Measurements from ENCODE around the gene PRAMEF6.
"Not testable (repeated sequence)": the region's sequence is repeated elsewhere in the genome, so short reads cannot be mapped to it uniquely, and the experiment has no call there.

PRAMEF6 gene

DNA sequence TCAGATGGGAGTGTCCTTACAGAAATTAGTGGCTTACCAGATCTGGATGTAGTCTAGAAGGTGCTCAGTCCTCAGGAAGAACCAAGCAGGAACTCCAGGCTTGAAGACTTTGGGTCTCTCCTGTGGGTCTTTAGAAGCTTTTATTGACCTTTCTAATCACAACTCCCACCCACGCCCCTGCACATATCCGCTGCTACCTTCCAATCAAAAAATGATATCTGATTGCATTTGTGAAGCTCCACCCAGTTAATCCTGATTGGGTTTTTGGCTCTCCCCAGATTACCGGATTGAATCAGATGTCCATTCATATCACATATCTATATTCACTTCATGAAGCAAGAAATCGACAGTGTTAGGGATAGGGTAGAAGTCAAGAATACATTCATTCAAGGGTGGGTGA, at the start of gene PRAMEF6:
PRAMEF6 (minus strand) TSS at position 101 of the 400 bp plus-strand sequence. CDS start 5,062 bp downstream, outside the sequence.
- not testable (repeated sequence) for H3K27me3 Mint-ChIP-seq, H3K9me3 Mint-ChIP-seq, DNase-seq

DNA sequence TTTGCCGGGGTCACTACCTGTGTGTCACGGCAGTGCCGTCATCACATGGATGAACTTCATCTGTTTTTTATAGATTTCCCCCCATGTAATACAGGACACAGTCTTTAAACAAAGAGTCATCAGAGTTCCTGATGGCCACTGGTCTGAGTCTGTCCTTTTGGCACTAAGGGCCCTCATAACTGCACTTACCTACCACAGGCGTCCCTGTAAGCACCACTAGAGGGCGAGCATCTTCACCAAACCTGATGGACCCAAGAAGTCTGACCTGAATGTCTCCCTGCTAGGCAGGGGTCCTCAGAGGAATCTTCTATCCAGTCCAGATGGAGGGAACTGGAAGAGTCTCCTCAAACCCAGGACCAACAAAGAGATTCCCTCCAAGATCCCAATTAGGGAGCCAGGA, 23.0 kb downstream of the PRAMEF6 start:
- not testable (repeated sequence) for H3K9me3 Mint-ChIP-seq; DNase-seq; H3K4me3 Mint-ChIP-seq; H3K36me3 Mint-ChIP-seq (ENCODE audit: low read depth); H3K27me3 Mint-ChIP-seq; H3K4me1 Mint-ChIP-seq (ENCODE audit: low read depth); H3K27ac Mint-ChIP-seq

More for the DNA sequence above, at the start of gene PRAMEF6:
- H3K4me1 Mint-ChIP-seq (ENCODE audit: low read depth); H3K36me3 Mint-ChIP-seq (ENCODE audit: low read depth); H3K27ac Mint-ChIP-seq; H3K4me3 Mint-ChIP-seq: not testable (repeated sequence)

DNA sequence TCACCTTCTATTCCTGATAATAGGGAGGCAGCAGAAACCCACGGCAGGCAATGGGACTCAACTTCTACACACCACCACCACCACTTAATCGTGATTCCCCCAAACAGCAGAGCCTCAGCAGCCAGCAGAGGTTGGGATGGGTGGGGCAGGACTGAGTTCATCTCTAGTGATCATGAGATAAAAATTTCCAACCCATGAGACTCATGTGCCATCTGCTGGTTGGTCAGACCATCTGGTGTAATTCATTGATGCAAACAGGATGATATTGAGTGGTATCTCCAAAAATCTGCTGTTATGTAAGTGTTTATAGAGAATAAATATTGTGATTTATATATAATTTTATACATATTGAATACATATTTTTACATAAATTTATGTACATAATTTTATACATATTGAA, 25.6 kb downstream of the PRAMEF6 start:
- H3K9me3 Mint-ChIP-seq; H3K27ac Mint-ChIP-seq; H3K27me3 Mint-ChIP-seq; H3K4me3 Mint-ChIP-seq; H3K36me3 Mint-ChIP-seq (ENCODE audit: low read depth); DNase-seq; H3K4me1 Mint-ChIP-seq (ENCODE audit: low read depth): not testable (repeated sequence)

DNA sequence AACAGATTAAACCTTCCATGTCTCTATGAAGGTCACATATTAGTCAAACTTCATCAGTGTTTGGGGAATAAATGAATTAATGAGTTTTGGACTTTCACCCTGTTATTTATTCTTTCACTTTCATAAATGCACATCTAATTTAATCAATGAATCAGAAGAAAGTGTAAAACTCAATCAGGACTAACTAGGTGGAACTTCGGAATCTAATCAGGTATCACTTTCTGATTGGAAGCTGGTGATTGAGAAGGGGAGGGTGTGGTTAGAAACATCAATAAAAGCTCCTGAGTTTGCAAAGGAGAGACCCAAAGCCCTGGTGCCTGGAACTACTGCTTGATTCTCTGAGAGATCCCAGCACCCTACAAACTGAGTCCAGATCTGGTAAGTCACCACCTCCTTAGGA, 31.1 kb downstream of the PRAMEF6 start, which contains the start of gene PRAMEF7:
PRAMEF7 (plus strand) TSS at position 301 of the 400 bp plus-strand sequence. CDS start 1,083 bp downstream, outside the sequence.
- not testable (repeated sequence) for H3K27ac Mint-ChIP-seq; H3K36me3 Mint-ChIP-seq (ENCODE audit: low read depth); H3K27me3 Mint-ChIP-seq; H3K4me3 Mint-ChIP-seq; DNase-seq; H3K9me3 Mint-ChIP-seq; H3K4me1 Mint-ChIP-seq (ENCODE audit: low read depth)

GRCh38 chr1:12903793-12904572, 43.4 kb downstream of the PRAMEF6 start:
- not testable (repeated sequence) for H3K27ac Mint-ChIP-seq; H3K27me3 Mint-ChIP-seq; H3K4me3 Mint-ChIP-seq; DNase-seq; H3K4me1 Mint-ChIP-seq (ENCODE audit: low read depth); H3K36me3 Mint-ChIP-seq (ENCODE audit: low read depth); H3K9me3 Mint-ChIP-seq

- H3K27ac Mint-ChIP-seq; H3K9me3 Mint-ChIP-seq; DNase-seq; H3K27me3 Mint-ChIP-seq; H3K36me3 Mint-ChIP-seq (ENCODE audit: low read depth); H3K4me3 Mint-ChIP-seq; H3K4me1 Mint-ChIP-seq (ENCODE audit: low read depth): not testable (repeated sequence)
These were observed 48.2 kb downstream of the PRAMEF6 start for GRCh38 chr1:12899186-12899585.

DNA sequence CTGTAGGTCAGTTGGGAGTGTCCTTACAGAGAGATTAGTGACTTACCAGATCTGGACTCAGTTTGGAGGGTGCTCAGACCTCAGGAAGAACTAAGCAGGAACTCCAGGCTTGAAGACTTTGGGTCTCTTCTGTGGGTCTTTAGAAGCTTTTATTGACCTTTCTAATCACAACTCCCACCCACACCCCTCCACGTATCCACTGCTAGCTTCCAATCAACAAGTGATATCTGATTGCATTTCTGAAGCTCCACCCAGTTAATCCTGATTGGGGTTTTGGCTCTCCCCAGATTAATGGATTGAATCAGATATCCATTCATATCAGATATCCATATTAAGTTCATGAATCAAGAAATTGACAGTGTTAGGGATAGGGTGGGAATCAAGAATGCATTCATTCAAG, 49.2 kb downstream of the PRAMEF6 start, which contains the start of gene PRAMEF10:
PRAMEF10 (minus strand) TSS at position 101 of the 400 bp plus-strand sequence. CDS start 2,423 bp downstream, outside the sequence.
- DNase-seq; H3K9me3 Mint-ChIP-seq; H3K27ac Mint-ChIP-seq; H3K4me1 Mint-ChIP-seq (ENCODE audit: low read depth); H3K4me3 Mint-ChIP-seq; H3K27me3 Mint-ChIP-seq; H3K36me3 Mint-ChIP-seq (ENCODE audit: low read depth): not testable (repeated sequence)
